ENCODE data around the gene SPARC. TPM values are rescaled to one million over a fixed set of nuclear protein-coding genes. Genes with fewer than 3 reads are reported as not detected.

The SPARC gene
- total and polyA plus RNA-seq, 2 experiments from 2014 or later, result 6,520 to 20,092 TPM

DNA sequence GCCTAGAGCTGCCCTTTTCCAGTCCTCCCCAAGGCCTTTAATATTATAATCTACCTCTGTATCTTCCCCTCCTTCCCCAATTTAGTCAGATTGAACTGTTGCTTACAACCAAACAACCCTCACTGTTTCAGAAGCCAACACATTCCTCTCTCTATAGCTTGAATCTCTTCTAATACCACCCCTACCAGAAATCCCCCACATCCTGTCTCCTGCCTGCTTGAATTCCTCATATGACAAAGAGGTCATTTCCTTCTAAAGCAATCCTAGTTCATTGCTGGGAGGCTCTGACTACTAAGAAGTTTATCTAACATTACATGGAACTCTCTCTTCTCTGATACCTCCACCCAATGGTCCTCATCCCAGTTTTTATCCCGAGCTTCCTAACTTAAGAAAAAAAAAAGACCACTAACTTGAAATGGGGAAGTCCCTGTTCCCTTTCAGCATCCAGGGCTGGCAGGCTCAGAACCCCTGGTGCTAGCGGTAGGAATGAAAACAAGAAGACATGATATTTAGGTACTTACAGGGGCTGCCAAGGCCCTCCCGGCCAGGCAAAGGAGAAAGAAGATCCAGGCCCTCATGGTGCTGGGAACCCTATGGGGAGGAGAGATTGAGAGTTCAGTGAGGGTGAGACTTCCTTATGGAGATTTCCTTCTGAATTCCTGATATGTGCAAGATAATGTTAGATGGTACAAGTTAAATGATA, 11.0 kb downstream of the SPARC start:
- 2 to 3% methylated on average over 3 of the region's 3 CpGs for WGBS, 2 experiments (ENCODE audit: low coverage in 1 of 2, low lambda C conversion rate in 2 of 2, missing lambda C conversion rate in 2 of 2)
- Histone ChIP-seq H3K79me2 (ENCODE audit: insufficient read depth) (peaks cover 99% of the 10 kb centered on the region), H3K4me2 (ENCODE audit: unreplicated experiment) (peak overlapping the region; percentile 96), H2AFZ (no peak overlapping the region), H3K9ac (peak overlapping the region; percentile 99), H3K27me3 (replicated peaks; ENCODE audit: insufficient read depth) (no peaks in the 10 kb centered on the region), H3K36me3 (ENCODE audit: low read depth) (peaks cover 73% of the 10 kb centered on the region), H3F3A (ENCODE audit: insufficient read depth) (peaks cover 100% of the 10 kb centered on the region), H3K4me1 (ENCODE audit: insufficient read depth) (peaks cover 98% of the 10 kb centered on the region), H3K4me3 (peak overlapping the region; percentile 95), H4K20me1 (ENCODE audit: insufficient read depth) (peaks cover 29% of the 10 kb centered on the region), H3K27ac (peak overlapping the region; percentile 99), H3K9me3 (ENCODE audit: low read depth) (no peaks in the 10 kb centered on the region), H3K9me2 (ENCODE audit: insufficient read depth) (no peaks in the 10 kb centered on the region)
- TF ChIP-seq EZH2 (IDR thresholded peaks at IDR 0.05; ENCODE audit: insufficient read depth, poor library complexity, severe bottlenecking) (no peak), EZH2phosphoT487 (IDR thresholded peaks at IDR 0.05; ENCODE audit: insufficient read depth, low read depth) (no peak)
- peak; percentile 55 for DNase-seq
- in situ Hi-C loops (cut with MboI), result no loop called here

DNA sequence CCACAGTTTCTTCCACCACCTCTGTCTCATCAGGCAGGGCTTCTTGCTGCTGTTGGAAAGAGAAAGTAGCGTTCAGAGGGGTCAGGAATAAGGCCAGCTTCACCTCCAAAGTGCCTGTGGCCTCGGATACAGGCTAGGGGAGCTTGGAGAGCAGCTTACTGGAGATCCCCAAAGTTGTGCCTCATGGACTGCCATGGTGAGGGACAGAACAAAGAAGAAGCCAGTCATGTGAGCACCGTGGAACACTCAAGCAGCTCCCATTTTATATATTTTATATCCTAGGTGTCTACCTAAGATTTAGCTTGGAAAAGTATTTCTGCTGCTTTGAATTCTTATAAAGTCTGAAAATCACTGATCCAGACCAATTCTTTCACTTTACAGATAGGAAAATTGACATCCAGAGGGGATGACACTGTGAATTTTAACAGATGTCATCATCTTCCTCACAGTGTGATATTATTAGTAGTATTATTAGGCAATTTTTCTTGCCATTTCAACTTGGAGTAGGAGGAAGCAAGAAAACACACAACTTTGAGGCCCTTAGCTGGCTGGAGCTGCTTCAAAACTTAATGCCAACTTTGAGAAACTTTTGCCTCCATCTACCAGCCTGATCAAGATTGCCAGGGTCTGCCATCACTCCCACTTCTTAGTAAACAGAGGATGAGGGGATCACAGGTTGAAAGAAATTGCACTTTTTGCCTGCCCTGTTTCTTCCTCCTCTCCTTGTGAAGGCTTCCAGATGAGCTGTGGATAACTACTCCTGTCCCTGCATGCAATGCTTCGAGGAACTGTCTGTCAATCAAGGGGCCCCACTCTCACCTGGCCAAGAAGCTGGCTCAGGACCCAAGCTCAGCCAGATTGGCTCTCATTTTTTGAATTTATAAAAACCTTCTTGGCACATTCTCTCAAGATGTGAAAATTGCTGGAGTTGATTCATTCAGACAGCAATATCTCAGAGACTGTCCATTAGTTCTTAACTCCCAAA, 11.8 kb downstream of the SPARC start:
- Histone ChIP-seq H3K27me3 (replicated peaks; ENCODE audit: insufficient read depth) (no peaks in the 10 kb centered on the region), H3K27ac (peak overlapping the region; percentile 99), H3K4me1 (ENCODE audit: insufficient read depth) (peaks cover 100% of the 10 kb centered on the region), H3K9me2 (ENCODE audit: insufficient read depth) (no peaks in the 10 kb centered on the region), H2AFZ (no peak overlapping the region), H3K79me2 (ENCODE audit: insufficient read depth) (peaks cover 99% of the 10 kb centered on the region), H3F3A (ENCODE audit: insufficient read depth) (peaks cover 100% of the 10 kb centered on the region), H3K9me3 (ENCODE audit: low read depth) (no peaks in the 10 kb centered on the region), H3K36me3 (ENCODE audit: low read depth) (peaks cover 76% of the 10 kb centered on the region), H3K9ac (peak overlapping the region; percentile 99), H3K4me3 (no peak overlapping the region), H4K20me1 (ENCODE audit: insufficient read depth) (peaks cover 24% of the 10 kb centered on the region), H3K4me2 (ENCODE audit: unreplicated experiment) (peak overlapping the region; percentile 96)
- in situ Hi-C loops (cut with MboI), result no loop called here
- 51 to 56% methylated on average over 4 of the region's 4 CpGs for WGBS, 2 experiments (ENCODE audit: low coverage in 1 of 2, low lambda C conversion rate in 2 of 2, missing lambda C conversion rate in 2 of 2)
- TF ChIP-seq EZH2 (IDR thresholded peaks at IDR 0.05; ENCODE audit: insufficient read depth, poor library complexity, severe bottlenecking), result no peak
- TF ChIP-seq EZH2phosphoT487 (IDR thresholded peaks at IDR 0.05; ENCODE audit: insufficient read depth, low read depth), result no peak
- DNase-seq, result no peak

DNA sequence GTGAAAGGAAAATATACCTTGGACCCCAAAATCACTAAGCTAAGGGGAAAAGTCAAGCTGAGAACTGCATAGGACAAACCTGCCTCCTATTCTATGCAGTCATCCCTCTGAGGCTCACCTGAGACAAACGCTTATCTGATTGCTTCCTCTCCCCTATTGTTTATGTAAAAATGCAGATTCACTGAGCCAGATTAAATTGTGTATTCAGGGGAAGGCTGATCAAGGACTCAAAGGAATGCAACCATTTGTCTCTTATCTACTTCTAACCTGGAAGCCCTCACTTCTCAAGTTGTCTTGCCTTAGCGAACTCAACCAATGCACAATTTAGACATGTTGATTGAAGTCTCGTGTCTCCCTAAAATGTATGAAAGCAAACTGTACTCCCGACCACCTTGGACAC, 13.3 kb downstream of the SPARC start:
- Histone ChIP-seq H3K9ac (peak overlapping the region; percentile 99; the same call in 1 of the 2 replicates), H3K4me2 (ENCODE audit: unreplicated experiment) (no peak overlapping the region), H3K9me2 (ENCODE audit: insufficient read depth) (no peaks in the 10 kb centered on the region), H3K4me3 (no peak overlapping the region), H3K27ac (peak overlapping the region; percentile 99), H2AFZ (no peak overlapping the region), H3F3A (ENCODE audit: insufficient read depth) (peaks cover 100% of the 10 kb centered on the region), H3K9me3 (ENCODE audit: low read depth) (no peaks in the 10 kb centered on the region), H3K27me3 (replicated peaks; ENCODE audit: insufficient read depth) (no peaks in the 10 kb centered on the region), H3K4me1 (ENCODE audit: insufficient read depth) (peaks cover 93% of the 10 kb centered on the region), H3K36me3 (ENCODE audit: low read depth) (peaks cover 90% of the 10 kb centered on the region), H3K79me2 (ENCODE audit: insufficient read depth) (peaks cover 99% of the 10 kb centered on the region), H4K20me1 (ENCODE audit: insufficient read depth) (peaks cover 16% of the 10 kb centered on the region)
- in situ Hi-C loops (cut with MboI), result no loop called here
- WGBS, 2 experiments (ENCODE audit: low coverage in 1 of 2, low lambda C conversion rate in 2 of 2, missing lambda C conversion rate in 2 of 2), result 60 to 65% methylated on average over 4 of the region's 4 CpGs
- TF ChIP-seq EZH2phosphoT487 (IDR thresholded peaks at IDR 0.05; ENCODE audit: insufficient read depth, low read depth) (no peak), EZH2 (IDR thresholded peaks at IDR 0.05; ENCODE audit: insufficient read depth, poor library complexity, severe bottlenecking) (no peak)
- DNase-seq, result no peak

DNA sequence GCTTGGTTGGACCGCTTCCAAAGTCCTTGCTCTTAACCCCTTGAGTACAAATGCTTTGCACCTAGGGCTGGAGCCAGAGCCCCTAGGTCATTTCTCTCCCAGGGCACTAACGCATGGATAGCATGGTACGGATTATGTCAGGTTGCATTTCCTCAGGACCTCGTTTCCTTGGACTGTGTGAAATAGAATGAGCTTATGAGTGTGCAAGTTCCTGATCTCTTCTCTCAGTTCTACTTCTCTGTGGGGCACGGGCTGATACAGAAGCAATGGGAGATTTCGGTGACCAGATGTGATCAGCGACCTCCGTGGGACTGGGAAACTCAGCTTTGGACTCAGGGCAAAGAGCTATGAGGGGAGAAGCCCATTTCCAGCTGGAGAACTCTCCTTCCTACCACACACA, 14.2 kb downstream of the SPARC start:
- peaks cover 98% of the 10 kb centered on the region for H3K79me2 ChIP-seq (ENCODE audit: insufficient read depth)
- H3K27ac ChIP-seq, result peak overlapping the region; percentile 99
- peak overlapping the region; percentile 99 for H3K9ac ChIP-seq
- H3K4me1 ChIP-seq (ENCODE audit: insufficient read depth), result peaks cover 84% of the 10 kb centered on the region
- peaks cover 95% of the 10 kb centered on the region for H3K36me3 ChIP-seq (ENCODE audit: low read depth)
- H3K4me3 ChIP-seq, result no peak overlapping the region
- H3K4me2 ChIP-seq (ENCODE audit: unreplicated experiment), result peak overlapping the region; percentile 12
- in situ Hi-C loops (cut with MboI), result no loop called here
- H3F3A ChIP-seq (ENCODE audit: insufficient read depth), result peaks cover 99% of the 10 kb centered on the region
- TF ChIP-seq EZH2 (IDR thresholded peaks at IDR 0.05; ENCODE audit: insufficient read depth, poor library complexity, severe bottlenecking) (no peak), EZH2phosphoT487 (IDR thresholded peaks at IDR 0.05; ENCODE audit: insufficient read depth, low read depth) (no peak)
- no peaks in the 10 kb centered on the region for H3K27me3 ChIP-seq (replicated peaks; ENCODE audit: insufficient read depth)
- peaks cover 11% of the 10 kb centered on the region for H4K20me1 ChIP-seq (ENCODE audit: insufficient read depth)
- no peaks in the 10 kb centered on the region for H3K9me2 ChIP-seq (ENCODE audit: insufficient read depth)
- 42 to 48% methylated on average over 8 of the region's 8 CpGs for WGBS, 2 experiments (ENCODE audit: low coverage in 1 of 2, low lambda C conversion rate in 2 of 2, missing lambda C conversion rate in 2 of 2)
- no peak for DNase-seq
- no peak overlapping the region for H2AFZ ChIP-seq
- H3K9me3 ChIP-seq (ENCODE audit: low read depth), result no peaks in the 10 kb centered on the region

Measured in GM23248 (cell line).